ENCODE results near the gene KRT35.

DNA sequence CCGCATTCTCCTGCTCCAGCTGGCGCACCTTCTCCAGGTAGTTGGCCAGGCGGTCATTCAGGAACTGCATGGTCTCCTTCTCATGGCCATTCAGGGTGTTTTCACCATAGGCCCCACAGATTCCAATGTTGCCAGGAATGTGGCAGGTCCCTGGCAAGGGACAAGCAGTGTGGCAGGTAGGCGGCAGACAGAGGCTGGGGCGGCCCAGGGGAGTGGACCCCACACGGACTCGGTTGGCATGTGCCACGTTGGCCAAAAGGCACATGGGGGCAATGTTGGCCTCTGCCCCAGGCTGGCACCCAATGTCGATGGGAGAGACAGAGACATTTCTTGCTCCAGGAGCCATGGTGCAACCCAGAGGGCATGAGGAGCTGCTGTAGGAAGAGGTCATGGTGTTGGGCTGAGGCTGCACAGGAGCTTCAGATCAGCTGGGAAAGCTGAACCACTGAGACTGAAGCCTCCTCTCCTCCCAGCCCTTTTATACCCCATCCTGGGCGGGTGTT, 40.4 kb downstream of the KRT35 start, which contains the start of gene KRT38:
- TF ChIP-seq, protein P1, sequence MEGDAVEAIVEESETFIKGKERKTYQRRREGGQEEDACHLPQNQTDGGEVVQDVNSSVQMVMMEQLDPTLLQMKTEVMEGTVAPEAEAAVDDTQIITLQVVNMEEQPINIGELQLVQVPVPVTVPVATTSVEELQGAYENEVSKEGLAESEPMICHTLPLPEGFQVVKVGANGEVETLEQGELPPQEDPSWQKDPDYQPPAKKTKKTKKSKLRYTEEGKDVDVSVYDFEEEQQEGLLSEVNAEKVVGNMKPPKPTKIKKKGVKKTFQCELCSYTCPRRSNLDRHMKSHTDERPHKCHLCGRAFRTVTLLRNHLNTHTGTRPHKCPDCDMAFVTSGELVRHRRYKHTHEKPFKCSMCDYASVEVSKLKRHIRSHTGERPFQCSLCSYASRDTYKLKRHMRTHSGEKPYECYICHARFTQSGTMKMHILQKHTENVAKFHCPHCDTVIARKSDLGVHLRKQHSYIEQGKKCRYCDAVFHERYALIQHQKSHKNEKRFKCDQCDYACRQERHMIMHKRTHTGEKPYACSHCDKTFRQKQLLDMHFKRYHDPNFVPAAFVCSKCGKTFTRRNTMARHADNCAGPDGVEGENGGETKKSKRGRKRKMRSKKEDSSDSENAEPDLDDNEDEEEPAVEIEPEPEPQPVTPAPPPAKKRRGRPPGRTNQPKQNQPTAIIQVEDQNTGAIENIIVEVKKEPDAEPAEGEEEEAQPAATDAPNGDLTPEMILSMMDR (IDR thresholded peaks at IDR 0.05; ENCODE audit: low read depth, low read length), result no peak
- TF ChIP-seq POLR2A (IDR thresholded peaks at IDR 0.05; ENCODE audit: extremely low read depth, insufficient read length), result no peak

All from NB4 (cell line).